ENCODE measurements around the gene AFF3.
A peak's percentile ranks its signal among the peaks of the same experiment; 100 is the strongest.
"Not testable (repeated sequence)": the region's sequence is repeated elsewhere in the genome, so short reads cannot be mapped to it uniquely, and the experiment has no call there.

The AFF3 gene

DNA sequence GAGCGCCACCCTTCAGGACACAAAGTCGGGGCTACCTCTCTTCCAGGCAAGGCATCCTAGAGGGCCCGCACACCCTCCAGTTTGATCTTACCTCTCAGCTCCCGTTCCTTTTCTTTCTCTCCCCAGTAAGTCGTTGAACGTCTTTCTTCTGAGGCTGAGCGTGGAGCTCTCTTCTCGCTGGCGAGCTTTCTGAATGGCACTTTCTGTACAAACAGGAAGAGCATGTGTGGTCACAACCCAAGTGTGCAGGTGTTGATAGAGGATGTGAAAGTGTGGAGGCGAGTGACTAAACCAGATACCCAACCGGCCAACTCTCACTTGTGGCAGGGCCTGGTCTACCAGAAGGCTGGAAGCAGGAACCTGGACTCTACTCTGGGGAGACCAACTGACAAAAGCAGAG, at the start of gene AFF3:
TSS of gene AFF3 (minus strand) at position 198 of the 400 bp plus-strand sequence. CDS start 38,136 bp downstream, outside the sequence.
- DNase-seq = no peak

- DNase-seq = no peak
These were observed 47.0 kb upstream of the AFF3 start for GRCh38 chr2:100189387-100189786.

DNA sequence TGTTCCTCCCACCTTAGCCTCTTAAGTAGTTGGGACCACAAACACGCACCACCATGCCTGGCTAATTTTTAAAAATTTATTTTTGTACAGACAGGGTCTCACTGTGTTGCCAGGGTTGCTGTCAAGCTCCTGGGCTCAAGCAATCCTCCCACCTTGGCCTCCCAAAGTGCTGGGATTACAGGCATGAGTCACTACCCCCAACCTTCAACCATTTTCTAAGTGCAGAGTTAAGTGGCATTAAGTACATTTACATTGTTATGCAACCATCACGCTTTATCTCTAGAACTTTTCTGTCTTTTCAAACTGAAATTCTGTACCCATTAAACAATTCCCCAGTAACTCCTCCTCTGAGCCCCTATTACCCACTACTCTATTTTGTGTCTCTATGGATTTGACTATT, 45.9 kb upstream of the AFF3 start:
- no peak for DNase-seq

- DNase-seq = no peak
These were observed 43.7 kb upstream of the AFF3 start for GRCh38 chr2:100186126-100186525.

DNA sequence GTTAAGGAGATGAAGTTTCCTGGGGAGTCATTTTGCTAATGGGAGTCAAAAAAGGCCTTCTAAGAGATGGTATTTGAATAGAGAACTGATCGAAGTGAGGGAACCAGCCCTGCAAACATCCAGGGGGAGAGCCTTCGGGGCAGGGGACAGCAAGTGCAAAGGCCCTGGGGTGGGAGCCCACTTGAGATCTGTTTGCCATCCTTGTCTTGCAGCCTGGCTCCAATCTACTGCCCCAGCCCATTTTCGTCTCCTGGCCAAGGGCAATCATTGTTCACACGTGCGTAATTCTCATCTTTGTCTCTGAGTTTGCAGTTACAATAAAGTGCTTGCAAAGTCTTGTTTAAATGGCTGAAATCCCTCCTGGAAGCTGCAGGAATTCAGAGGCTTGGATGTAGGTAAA, 43.1 kb upstream of the AFF3 start:
- no peak for DNase-seq

GRCh38 chr2:100185105-100185504, 42.7 kb upstream of the AFF3 start:
- DNase-seq = no peak

DNA sequence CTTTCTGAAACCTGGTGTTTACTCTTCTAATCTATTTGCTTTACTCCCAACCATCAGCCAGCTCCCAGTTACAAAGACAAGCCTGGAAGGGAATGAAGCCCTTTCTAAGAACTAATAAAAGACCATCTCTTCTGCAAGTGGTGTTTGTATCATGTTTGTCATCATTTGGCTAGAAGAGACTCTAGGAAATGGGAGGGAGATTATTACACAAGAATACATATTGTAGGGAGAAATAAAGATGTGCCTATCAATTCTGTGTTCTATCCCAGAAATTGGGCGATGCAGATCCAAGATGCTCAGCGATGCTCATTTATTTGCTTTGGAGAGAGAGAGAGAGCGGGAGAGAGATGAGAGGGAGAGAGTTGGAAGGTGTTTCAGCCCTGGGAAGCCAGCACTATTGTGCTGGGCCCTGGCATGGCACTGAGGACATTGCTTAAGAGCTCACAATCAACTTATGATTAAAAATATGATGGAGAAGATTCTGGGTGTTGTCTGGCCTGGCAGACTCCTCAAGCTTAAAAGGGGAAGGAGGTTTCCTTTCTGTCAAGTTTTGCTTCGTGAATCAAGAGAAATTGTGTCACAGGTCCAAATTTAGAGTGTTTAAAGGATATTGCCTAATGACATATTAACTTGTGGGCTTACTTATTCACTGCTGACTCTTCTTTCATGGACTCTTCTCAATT, 41.8 kb upstream of the AFF3 start:
- DNase-seq = no peak

- no peak for DNase-seq
These were observed 40.3 kb upstream of the AFF3 start for GRCh38 chr2:100182494-100183361.

- no peak for DNase-seq
These were observed 38.1 kb upstream of the AFF3 start for GRCh38 chr2:100180503-100180902.

GRCh38 chr2:100179806-100180205, 37.4 kb upstream of the AFF3 start:
- DNase-seq = no peak

- DNase-seq = no peak
These were observed 36.5 kb upstream of the AFF3 start for GRCh38 chr2:100178864-100179263.

GRCh38 chr2:100178085-100178788, 35.8 kb upstream of the AFF3 start:
- DNase-seq = peak; percentile 6 to 9

DNA sequence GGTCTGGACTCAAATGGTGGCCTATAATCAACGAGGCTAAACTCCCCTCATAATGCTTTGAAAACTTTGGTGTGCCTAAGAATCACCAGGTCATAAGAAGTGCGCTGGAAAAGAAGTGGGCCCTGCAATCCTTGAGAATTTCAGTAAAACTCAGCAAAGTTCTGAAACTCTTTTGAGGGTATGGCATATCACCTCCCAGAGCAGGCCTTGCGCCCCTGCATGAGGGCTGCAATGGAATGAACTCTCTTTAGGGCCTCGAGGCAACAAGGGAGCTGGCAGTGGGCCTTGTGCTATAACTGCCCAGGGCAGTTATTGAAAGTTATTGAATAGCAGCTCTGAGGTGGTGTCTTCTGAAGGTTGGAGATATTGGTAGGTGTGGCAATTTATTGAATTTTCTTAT, 34.5 kb upstream of the AFF3 start:
- DNase-seq = no peak

DNA sequence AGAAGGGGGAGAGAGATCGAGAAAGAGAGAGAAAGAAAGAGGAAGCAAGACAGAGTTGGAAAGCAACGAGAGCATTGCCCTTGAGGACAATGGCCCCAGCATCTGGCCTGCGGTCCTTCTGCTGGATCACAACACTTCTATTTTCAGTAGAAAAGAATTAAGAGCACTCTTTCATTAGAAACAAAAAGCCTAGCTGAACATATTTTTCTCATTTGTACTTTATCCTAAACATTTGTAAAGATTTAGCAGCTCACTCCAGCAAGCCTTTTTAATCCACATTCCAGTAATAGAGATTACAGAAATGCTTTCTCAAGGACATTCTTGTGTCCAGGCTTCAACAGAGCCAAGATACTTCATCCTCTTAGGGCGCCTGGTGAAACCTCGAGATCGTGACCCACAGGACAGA, 31.6 kb upstream of the AFF3 start:
- DNase-seq = no peak

DNA sequence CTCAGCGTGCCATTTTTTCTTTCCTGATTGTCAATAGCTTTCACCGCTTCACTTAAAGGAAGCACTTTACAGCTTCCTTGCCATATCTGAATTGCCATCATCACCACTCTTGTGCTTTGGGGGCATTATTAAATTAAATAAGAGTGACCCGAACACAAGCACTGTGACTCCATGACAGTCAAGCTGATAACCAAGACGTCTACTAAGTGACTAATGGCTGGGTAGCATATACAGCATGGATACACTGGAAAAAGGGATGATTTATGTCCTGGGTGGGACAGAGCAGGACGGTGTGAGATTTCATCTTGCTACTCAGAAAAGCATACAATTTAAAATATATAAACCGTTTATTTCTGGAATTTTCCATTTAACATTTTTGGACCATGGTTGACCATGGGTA, 24.3 kb upstream of the AFF3 start:
- DNase-seq = no peak

GRCh38 chr2:100163605-100164004, 21.2 kb upstream of the AFF3 start:
- DNase-seq = no peak

DNA sequence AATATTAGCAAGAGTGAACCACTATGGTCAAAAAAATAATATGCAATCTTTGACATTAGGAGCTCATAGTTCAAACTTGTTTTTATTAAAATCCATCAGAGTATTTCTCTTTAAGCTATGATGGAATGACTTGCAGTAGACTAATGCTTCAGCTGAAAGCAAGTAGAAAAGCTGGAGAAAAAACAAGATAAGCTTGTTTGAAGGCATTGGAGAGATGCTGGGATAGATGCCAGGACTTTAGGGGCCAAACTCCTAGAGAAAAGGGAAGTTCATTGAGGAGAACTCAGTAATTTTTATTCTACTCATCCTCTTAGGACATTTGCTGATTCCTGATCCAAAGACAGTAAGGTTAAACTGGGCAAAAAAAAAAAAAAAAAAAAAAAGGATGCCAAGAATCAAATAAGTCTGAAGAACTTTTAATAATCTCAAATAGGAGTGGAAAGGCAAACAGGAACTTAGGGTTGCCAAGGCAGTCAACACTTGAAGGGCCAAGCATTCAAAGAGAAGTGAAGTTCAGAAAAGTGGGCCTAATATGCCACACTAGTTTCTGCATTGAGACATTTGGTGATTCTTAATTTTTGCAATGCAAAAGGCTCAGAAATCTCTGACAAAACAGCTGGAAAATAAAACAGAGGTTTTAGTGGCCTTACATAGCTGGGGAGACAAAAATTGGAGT, 19.7 kb upstream of the AFF3 start:
- no peak for DNase-seq

DNA sequence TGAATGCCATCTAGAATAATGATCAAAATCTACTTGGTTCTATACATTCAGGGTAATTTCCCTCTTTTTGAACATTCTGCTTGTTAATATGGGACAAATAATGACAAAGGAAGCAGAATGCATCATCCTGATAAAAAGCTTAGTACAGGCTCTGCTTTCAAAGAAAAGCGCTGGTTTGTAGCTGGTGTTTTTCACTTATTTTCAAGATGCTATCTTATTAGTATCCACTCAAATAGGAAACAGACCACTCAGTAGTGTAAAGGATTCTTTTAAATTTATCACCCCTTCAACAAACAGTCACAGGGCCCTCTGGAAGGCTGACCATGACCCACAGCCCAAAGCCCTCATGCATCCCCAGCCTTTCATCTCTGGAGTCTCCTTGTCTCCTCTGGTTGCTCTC, 18.0 kb upstream of the AFF3 start:
- no peak for DNase-seq

- not testable (repeated sequence) for DNase-seq
These were observed 9.4 kb upstream of the AFF3 start for GRCh38 chr2:100151832-100152231.

GRCh38 chr2:100151310-100151709, 8.9 kb upstream of the AFF3 start:
- no peak for DNase-seq

- DNase-seq = no peak
These were observed 6.5 kb upstream of the AFF3 start for GRCh38 chr2:100148883-100149282.

- no peak for DNase-seq
These were observed 4.2 kb upstream of the AFF3 start for GRCh38 chr2:100146657-100146960.

- DNase-seq = no peak
These were observed 3.7 kb upstream of the AFF3 start for GRCh38 chr2:100145893-100146656.

All from NCI-H187 (cell line).